Liver (tissue), 9 donors: ENCODE results near the gene CENPO. TPM values are rescaled to one million over a fixed set of nuclear protein-coding genes. Genes with fewer than 3 reads are reported as not detected.

Experiments
- DNase-seq: peaks from one replicate; pipeline ENCODE4 v3.0.0-alpha.2; 2017; ENCODE audit warnings: low spot score
- H3K27ac ChIP-seq, 2 donors: one replicate each; pipeline ENCODE4 v1.7.0; 2013; ENCODE audit warnings: inconsistent platforms in 2 of 2, low read length in 2 of 2, control low read depth in 1 of 2, low read depth in 1 of 2, mild to moderate bottlenecking in 1 of 2
- H3K27me3 ChIP-seq, 4 donors: one replicate each; pipeline versions ENCODE4 v1.6.1 to v1.7.0; 2013; ENCODE audit warnings: low read length in 3 of 4, inconsistent platforms in 1 of 4, mild to moderate bottlenecking in 1 of 4, moderate library complexity in 1 of 4; ENCODE audit not compliant: control insufficient read depth in 4 of 4, insufficient read depth in 4 of 4
- H3K36me3 ChIP-seq, 4 donors: one replicate each; pipeline versions ENCODE4 v1.6.1 to v1.7.0; 2013; ENCODE audit warnings: low read length in 3 of 4, mild to moderate bottlenecking in 3 of 4, low read depth in 1 of 4, moderate library complexity in 1 of 4; ENCODE audit not compliant: control insufficient read depth in 4 of 4, insufficient read depth in 3 of 4
- H3K4me1 ChIP-seq, 4 donors: one replicate each; pipeline versions ENCODE4 v1.6.1 to v1.7.0; 2013; ENCODE audit warnings: low read length in 3 of 4, mild to moderate bottlenecking in 3 of 4, moderate library complexity in 1 of 4; ENCODE audit not compliant: control insufficient read depth in 4 of 4, insufficient read depth in 4 of 4
- H3K4me3 ChIP-seq, 3 donors: one replicate each; pipeline versions ENCODE4 v1.6.1 to v1.7.0; 2013; ENCODE audit warnings: low read length in 3 of 3, control low read depth in 1 of 3, low read depth in 1 of 3, mild to moderate bottlenecking in 1 of 3
- H3K9ac ChIP-seq, 2 donors: one replicate each; pipeline ENCODE4 v1.7.0; 2013; ENCODE audit warnings: low read length in 2 of 2, mild to moderate bottlenecking in 2 of 2, moderate library complexity in 2 of 2, control low read depth in 1 of 2, low read depth in 1 of 2
- H3K9me3 ChIP-seq, 4 donors: one replicate each; pipeline versions ENCODE4 v1.6.1 to v1.7.0; 2013; ENCODE audit warnings: low read length in 3 of 4; ENCODE audit not compliant: control insufficient read depth in 4 of 4
- CTCF ChIP-seq: fragments of 150-350 bp; IDR thresholded peaks from 2 replicates; pipeline ENCODE4 v1.5.1; 2017; ENCODE audit warnings: improper control_type of control experiment, low read depth, low read length; ENCODE audit not compliant: missing input control
- EGR1 ChIP-seq, 2 donors: IDR thresholded peaks; 2 replicates each; pipeline ENCODE4 v1.6.1; 2016 to 2018; ENCODE audit warnings: antibody characterized with exemption in 2 of 2, low read depth in 2 of 2
- FOXA1 ChIP-seq: IDR thresholded peaks from 2 replicates; pipeline ENCODE4 v1.6.1; 2016; ENCODE audit warnings: antibody characterized with exemption
- FOXA2 ChIP-seq: IDR thresholded peaks from 2 replicates; pipeline ENCODE4 v1.6.1; 2016; ENCODE audit warnings: antibody characterized with exemption
- GABPA ChIP-seq, 2 donors: IDR thresholded peaks in 1 of 2; conservative IDR thresholded peaks in 1 of 2; 2 replicates each; pipeline ENCODE4 v1.6.1; 2016; ENCODE audit warnings: antibody characterized with exemption in 2 of 2, mild to moderate bottlenecking in 1 of 2, moderate library complexity in 1 of 2
- HNF4A ChIP-seq, 2 donors: conservative IDR thresholded peaks; 2 replicates each; pipeline ENCODE4 v1.6.1; 2016; ENCODE audit warnings: antibody characterized with exemption in 2 of 2, mild to moderate bottlenecking in 2 of 2
- HNF4G ChIP-seq: IDR thresholded peaks from 2 replicates; pipeline ENCODE4 v1.6.1; 2016; ENCODE audit warnings: antibody characterized with exemption
- JUND ChIP-seq, 2 donors: IDR thresholded peaks; 2 replicates each; pipeline ENCODE4 v1.6.1; 2016; ENCODE audit warnings: antibody characterized with exemption in 2 of 2
- MAX ChIP-seq: IDR thresholded peaks from 2 replicates; pipeline ENCODE4 v1.6.1; 2016; ENCODE audit warnings: antibody characterized with exemption
- NR2F2 ChIP-seq: IDR thresholded peaks from 2 replicates; pipeline ENCODE4 v1.6.1; 2016; ENCODE audit warnings: antibody characterized with exemption
- RAD21 ChIP-seq, 2 donors: IDR thresholded peaks; 2 replicates each; pipeline ENCODE4 v1.6.1; 2016; ENCODE audit warnings: antibody characterized with exemption in 2 of 2, mild to moderate bottlenecking in 2 of 2
- REST ChIP-seq: IDR thresholded peaks from 2 replicates; pipeline ENCODE4 v1.6.1; 2016; ENCODE audit warnings: antibody characterized with exemption, mild to moderate bottlenecking
- RXRA ChIP-seq, 2 donors: IDR thresholded peaks; 2 replicates each; pipeline ENCODE4 v1.6.1; 2017 to 2018; ENCODE audit warnings: antibody characterized with exemption in 2 of 2, mild to moderate bottlenecking in 1 of 2
- SP1 ChIP-seq: IDR thresholded peaks from 2 replicates; pipeline ENCODE4 v1.6.1; 2018; ENCODE audit warnings: antibody characterized with exemption, mild to moderate bottlenecking
- TAF1 ChIP-seq: conservative IDR thresholded peaks from 2 replicates; pipeline ENCODE4 v1.6.1; 2016; ENCODE audit warnings: antibody characterized with exemption, mild to moderate bottlenecking
- ZBTB33 ChIP-seq: IDR thresholded peaks from 2 replicates; pipeline ENCODE4 v1.6.1; 2016; ENCODE audit warnings: antibody characterized with exemption
- whole genome bisulfite sequencing: extraction: QIAGEN DNeasy Blood & Tissue Kit; methylation state at CpG from one replicate; pipeline ENCODE4 v1.1.7; 2013; 5-methylcytosine and 5-hydroxymethylcytosine counted together
- polyA plus RNA-seq, 2 donors: library from polyadenylated mRNA; stranded (reverse) in 1 of 2; unstranded in 1 of 2; fragments of 200-250 nt in 1 of 2; fragments of >200 nt in 1 of 2; fragmentation: Nextera tagmentation in 1 of 2; extraction: Ambion mirVana in 1 of 2; gene quantifications; one replicate each; pipeline versions ENCODE4 v1.2.1 to v1.2.3, GENCODE V29; 2013 to 2015
- total RNA-seq, 2 donors: library from RNA; depleted of rRNA; stranded (reverse); fragments of >200 nt; gene quantifications; one replicate each; pipeline ENCODE4 v1.2.3, GENCODE V29; 2014
- donor health status: healthy.
- donor health status: healthy.
- donor health status: healthy.
- donor health status: healthy.
- donor health status: healthy.

Gene CENPO
- total and polyA plus RNA-seq, 4 donors = 2.2 to 17.8 (median 3.2) TPM

- TF ChIP-seq ZBTB33 = no peak
- TF ChIP-seq FOXA1 = no peak
- TF ChIP-seq NR2F2 = no peak
- TF ChIP-seq RAD21 (IDR thresholded peaks at IDR 0.05) = no peak
- TF ChIP-seq TAF1 = no peak
- TF ChIP-seq HNF4A (conservative IDR thresholded peaks at IDR 0.05) = no peak
- TF ChIP-seq SP1 = no peak
Measured at GRCh38 chr2:24756789-24757188, 36.4 kb upstream of the CENPO start (continued).

- Histone ChIP-seq H3K27me3 (no peaks in the 10 kb centered on the region), H3K4me1 (no peaks in the 10 kb centered on the region), H3K9me3 (no peaks in the 10 kb centered on the region), H3K9ac (no peak overlapping the region), H3K4me3 (no peak overlapping the region), H3K27ac (no peak overlapping the region), H3K36me3 (peaks cover 9 to 46% (median 26%) of the 10 kb centered on the region in 4 donors)
- no peak for DNase-seq
- TF ChIP-seq CTCF (no peak), ZBTB33 (no peak), GABPA (IDR thresholded peaks at IDR 0.05 in 1 of 2, conservative IDR thresholded peaks at IDR 0.05 in 1 of 2) (no peak), TAF1 (no peak), EGR1 (IDR thresholded peaks at IDR 0.05; ENCODE audit: low read depth in 2 of 2) (no peak), RXRA (IDR thresholded peaks at IDR 0.05) (no peak), SP1 (no peak), FOXA2 (no peak), FOXA1 (no peak), JUND (IDR thresholded peaks at IDR 0.05) (no peak), HNF4G (no peak), MAX (no peak)
- 91% methylated on average over 5 of the region's 5 CpGs for WGBS
Measured at GRCh38 chr2:24761866-24762265, 31.4 kb upstream of the CENPO start.

GRCh38 chr2:24762518-24762917, 30.7 kb upstream of the CENPO start:
- H3K27ac ChIP-seq = no peak overlapping the region
- WGBS = 88% methylated on average over 2 of the region's 2 CpGs
- H3K27me3 ChIP-seq = no peaks in the 10 kb centered on the region
- H3K36me3 ChIP-seq = peaks cover 9 to 43% (median 27%) of the 10 kb centered on the region in 4 donors
- no peak overlapping the region for H3K9ac ChIP-seq
- H3K4me1 ChIP-seq = no peaks in the 10 kb centered on the region
- DNase-seq = no peak
- no peaks in the 10 kb centered on the region for H3K9me3 ChIP-seq
- no peak overlapping the region for H3K4me3 ChIP-seq
- TF ChIP-seq MAX = no peak
- TF ChIP-seq REST = no peak
- TF ChIP-seq HNF4G = no peak
- no peak for TF ChIP-seq CTCF
- no peak for TF ChIP-seq ZBTB33
- TF ChIP-seq SP1 = no peak
